Stimulated activated CD8-positive, alpha-beta memory T cell treated with anti-CD3 and anti-CD28 coated beads, Interleukin-12 subunit alpha, Interleukin-12 subunit beta, amount 100 ng/mL, for 24 hours (primary cell): ENCODE measurements around the gene STRN3.
"Not testable (repeated sequence)": the region's sequence is repeated elsewhere in the genome, so short reads cannot be mapped to it uniquely, and the experiment has no call there.

Experiments used
- DNase-seq: peaks from one replicate; pipeline ENCODE4 v3.0.0-alpha.2; 2020; ENCODE audit errors: extremely low read depth

STRN3 gene

GRCh38 chr14:31026077-31026449 is at the start of gene STRN3:
TSS of gene STRN3 (minus strand) at chr14:31026379. CDS start at chr14:31026185, 194 bp downstream.
- no peak for DNase-seq

GRCh38 chr14:31075144-31075543 is 49.0 kb upstream of the STRN3 start:
- no peak for DNase-seq

GRCh38 chr14:31071151-31071550 is 45.0 kb upstream of the STRN3 start:
- DNase-seq, result no peak

- no peak for DNase-seq
Measured at GRCh38 chr14:31070431-31070830, 44.3 kb upstream of the STRN3 start.

GRCh38 chr14:31069343-31069742 is 43.2 kb upstream of the STRN3 start:
- no peak for DNase-seq

- no peak for DNase-seq
Measured at GRCh38 chr14:31068235-31068634, 42.1 kb upstream of the STRN3 start.

- not testable (repeated sequence) for DNase-seq
Measured at GRCh38 chr14:31062908-31063307, 36.7 kb upstream of the STRN3 start.

GRCh38 chr14:31060253-31060875 is 34.2 kb upstream of the STRN3 start:
- no peak for DNase-seq

- no peak for DNase-seq
Measured at GRCh38 chr14:31059152-31059924, 33.2 kb upstream of the STRN3 start.

- no peak for DNase-seq
Measured at GRCh38 chr14:31057701-31058364, 31.7 kb upstream of the STRN3 start.

- DNase-seq, result no peak
Measured at GRCh38 chr14:31057035-31057434, 30.9 kb upstream of the STRN3 start.

- DNase-seq, result not testable (repeated sequence)
Measured at GRCh38 chr14:31052905-31053586, 26.9 kb upstream of the STRN3 start.

- no peak for DNase-seq
Measured at GRCh38 chr14:31051511-31051910, 25.3 kb upstream of the STRN3 start.

- no peak for DNase-seq
Measured at GRCh38 chr14:31051023-31051422, 24.8 kb upstream of the STRN3 start.

GRCh38 chr14:31047503-31047902 is 21.3 kb upstream of the STRN3 start:
- no peak for DNase-seq

- no peak for DNase-seq
Measured at GRCh38 chr14:31045501-31046080, 19.4 kb upstream of the STRN3 start.

- no peak for DNase-seq
Measured at GRCh38 chr14:31043379-31043778, 17.2 kb upstream of the STRN3 start.

GRCh38 chr14:31042893-31043292 is 16.7 kb upstream of the STRN3 start:
- not testable (repeated sequence) for DNase-seq

- no peak for DNase-seq
Measured at GRCh38 chr14:31042300-31042699, 16.1 kb upstream of the STRN3 start.

GRCh38 chr14:31038521-31039166 is 12.5 kb upstream of the STRN3 start:
- no peak for DNase-seq

- no peak for DNase-seq
Measured at GRCh38 chr14:31037709-31038221, 11.6 kb upstream of the STRN3 start.
